Omental fat pad (tissue), 4 donors: ENCODE results near the gene PSORS1C1. TPM values are rescaled to one million over a fixed set of nuclear protein-coding genes. Genes with fewer than 3 reads are reported as not detected.
"Not testable (repeated sequence)": the region's sequence is repeated elsewhere in the genome, so short reads cannot be mapped to it uniquely, and the experiment has no call there.

Source experiments
- ATAC-seq: fragments of 150-250 bp; one replicate; pipeline ENCODE4 v1.9.1; 2016; ENCODE audit warnings: mild to moderate bottlenecking, moderate library complexity; ENCODE audit not compliant: low FRiP score
- DNase-seq: peaks from one replicate; pipeline ENCODE4 v3.0.0-alpha.2; 2019; ENCODE audit warnings: low spot score
- CTCF ChIP-seq, 3 donors: fragments of 450-650 bp; IDR thresholded peaks; one replicate each; pipeline ENCODE4 v1.5.1; 2016 to 2017; ENCODE audit warnings: antibody characterized with exemption in 3 of 3, mild to moderate bottlenecking in 3 of 3, moderate library complexity in 2 of 3
- total RNA-seq, 4 donors: library from RNA; depleted of rRNA; stranded (reverse); fragments of >200 nt; gene quantifications; one replicate each; pipeline ENCODE4 v1.1.0, GENCODE V29; 2016

The PSORS1C1 gene
- 1 to 10 TPM in 3 of 4 donors, under 1 TPM in 1; 0.60 to 1.3 (median 1.3) TPM for total RNA-seq

GRCh38 chr6:31114541-31114878 lies at the start of gene PSORS1C1:
Gene PSORS1C1, plus strand, starts transcription at chr6:31114800. Its CDS starts 14,833 bp downstream, at chr6:31129633.
- peak; percentile 94 for ATAC-seq
- no peak for TF ChIP-seq CTCF (IDR thresholded peaks at IDR 0.05)
- peak; percentile 46 for DNase-seq

GRCh38 chr6:31065556-31065955 lies 49.0 kb upstream of the PSORS1C1 start:
- ATAC-seq: no peak
- TF ChIP-seq CTCF (IDR thresholded peaks at IDR 0.05): no peak

GRCh38 chr6:31067028-31067427 lies 47.6 kb upstream of the PSORS1C1 start:
- not testable (repeated sequence) for ATAC-seq, DNase-seq

More at GRCh38 chr6:31065556-31065955, 49.0 kb upstream of the PSORS1C1 start:
- no peak for DNase-seq

GRCh38 chr6:31067891-31068668 lies 46.5 kb upstream of the PSORS1C1 start:
- ATAC-seq, DNase-seq: not testable (repeated sequence)

GRCh38 chr6:31068669-31069340 lies 45.8 kb upstream of the PSORS1C1 start:
- ATAC-seq (peak; percentile 72), DNase-seq (peak; percentile 47)
- peak in 1 of 3 donors; percentile 66 for TF ChIP-seq CTCF (IDR thresholded peaks at IDR 0.05)

GRCh38 chr6:31070711-31071197 lies 43.8 kb upstream of the PSORS1C1 start:
- ATAC-seq: peak; percentile 91
- DNase-seq: no peak
- TF ChIP-seq CTCF (IDR thresholded peaks at IDR 0.05): no peak

GRCh38 chr6:31074401-31074800 lies 40.2 kb upstream of the PSORS1C1 start:
- ATAC-seq (no peak), DNase-seq (no peak)
- no peak for TF ChIP-seq CTCF (IDR thresholded peaks at IDR 0.05)

GRCh38 chr6:31075528-31075927 lies 39.1 kb upstream of the PSORS1C1 start:
- TF ChIP-seq CTCF (IDR thresholded peaks at IDR 0.05): no peak
- DNase-seq: no peak
- ATAC-seq: no peak
